IMR-90 (cell line): ENCODE data around the gene COIL. TPM values are rescaled to one million over a fixed set of nuclear protein-coding genes. Genes with fewer than 3 reads are reported as not detected.

Source experiments
- ATAC-seq: fragments of 200-7000 bp; cut with Tn5 transposase; 2 replicates; pipeline ENCODE4 v1.9.1; 2020; ENCODE audit warnings: low read depth, mild to moderate bottlenecking, moderate library complexity
- BruUV-seq: library from RNA; stranded (reverse); fragments of 400-500 nt; replicated peaks from 2 replicates; lab custom pipeline; 2021; lab: Mats Ljungman, UMichigan
- CTCF ChIA-PET: fragments of 300-600 bp; formaldehyde crosslinking; extraction: SDS; loops from one replicate; lab custom pipeline; 2021; ENCODE audit warnings: antibody characterized with exemption; lab: Yijun Ruan, JAX
- POLR2A ChIA-PET: fragments of 300-600 bp; sonication (Branson Sonifier 250); formaldehyde crosslinking; loops from one replicate; lab custom pipeline; 2022; ENCODE audit warnings: antibody characterized with exemption; ENCODE audit not compliant: unreplicated experiment; lab: Charles Lee
- DNase-seq: peaks from one replicate; pipeline ENCODE4 v3.0.0; 2013
- H2AFZ ChIP-seq: replicated peaks from 2 replicates; pipeline ENCODE3; 2013; ENCODE audit warnings: low read length, mild to moderate bottlenecking; ENCODE audit not compliant: poor library complexity
- H2AK5ac ChIP-seq: 2 replicates; pipeline ENCODE4 v1.6.1; 2013; ENCODE audit warnings: low read depth, low read length, inconsistent platforms
- H2AK9ac ChIP-seq: replicated peaks from 2 replicates; pipeline ENCODE3; 2013; ENCODE audit warnings: mild to moderate bottlenecking, low read depth, low read length, moderate library complexity; ENCODE audit not compliant: poor library complexity
- H2BK120ac ChIP-seq: 2 replicates; pipeline ENCODE4 v1.6.1; 2013; ENCODE audit warnings: low read depth, low read length, inconsistent platforms
- H2BK15ac ChIP-seq: 3 replicates; pipeline ENCODE4 v1.6.1; 2013; ENCODE audit warnings: low read depth, low read length, inconsistent platforms
- H2BK20ac ChIP-seq: 2 replicates; pipeline ENCODE4 v1.6.1; 2013; ENCODE audit warnings: low read depth, mild to moderate bottlenecking, inconsistent platforms, low read length, moderate library complexity
- H2BK5ac ChIP-seq: 2 replicates; pipeline ENCODE4 v1.6.1; 2013; ENCODE audit warnings: mild to moderate bottlenecking, low read depth, low read length, inconsistent platforms; ENCODE audit not compliant: poor library complexity, severe bottlenecking
- H3K14ac ChIP-seq: replicated peaks from 2 replicates; pipeline ENCODE4 v1.6.1; 2013; ENCODE audit warnings: low read depth, low read length, inconsistent platforms
- H3K18ac ChIP-seq: 2 replicates; pipeline ENCODE4 v1.6.1; 2013; ENCODE audit warnings: low read depth, low read length, control low read depth
- H3K23ac ChIP-seq: 2 replicates; pipeline ENCODE4 v1.6.1; 2013; ENCODE audit warnings: low read depth, low read length, inconsistent platforms
- H3K27ac ChIP-seq: 2 replicates; pipeline ENCODE4 v1.5.1; 2013; ENCODE audit warnings: mild to moderate bottlenecking, control low read depth, low read length; ENCODE audit not compliant: insufficient read depth
- H3K27me3 ChIP-seq: 2 replicates; pipeline ENCODE4 v1.6.1; 2013; ENCODE audit warnings: low read length; ENCODE audit not compliant: control insufficient read depth, insufficient read depth
- H3K36me3 ChIP-seq: 2 replicates; pipeline ENCODE4 v1.6.1; 2013; ENCODE audit warnings: low read length, mixed read lengths; ENCODE audit not compliant: control insufficient read depth, insufficient read depth
- H3K4ac ChIP-seq: 2 replicates; pipeline ENCODE4 v1.6.1; 2013; ENCODE audit warnings: low read depth, low read length, inconsistent platforms
- H3K4me1 ChIP-seq: 2 replicates; pipeline ENCODE4 v1.6.1; 2013; ENCODE audit warnings: low read length, mixed read lengths; ENCODE audit not compliant: control insufficient read depth, insufficient read depth
- H3K4me2 ChIP-seq: 2 replicates; pipeline ENCODE4 v1.6.1; 2013; ENCODE audit warnings: low read depth, mild to moderate bottlenecking, control low read depth, low read length, moderate library complexity
- H3K4me3 ChIP-seq: 2 replicates; pipeline ENCODE4 v1.5.1; 2013; ENCODE audit warnings: low read depth, mild to moderate bottlenecking, control low read depth, low read length, moderate library complexity; ENCODE audit not compliant: insufficient read depth
- H3K56ac ChIP-seq: 2 replicates; pipeline ENCODE4 v1.6.1; 2013; ENCODE audit warnings: low read length, inconsistent platforms; ENCODE audit not compliant: insufficient read depth; ENCODE audit errors: extremely low read depth
- H3K79me1 ChIP-seq, 2 experiments: 2 replicates each; pipeline ENCODE4 v1.6.1; 2013; ENCODE audit warnings: low read length in 2 of 2, inconsistent platforms in 1 of 2, low read depth in 1 of 2
- H3K9ac ChIP-seq: 2 replicates; pipeline ENCODE4 v1.6.1; 2013; ENCODE audit warnings: low read depth, low read length, control low read depth
- H3K9me1 ChIP-seq: 2 replicates; pipeline ENCODE4 v1.6.1; 2013; ENCODE audit warnings: low read length, inconsistent platforms; ENCODE audit not compliant: insufficient read depth
- H3K9me3 ChIP-seq: 2 replicates; pipeline ENCODE4 v1.6.1; 2013; ENCODE audit warnings: low read length; ENCODE audit not compliant: control insufficient read depth, insufficient read depth
- H4K20me1 ChIP-seq: 2 replicates; pipeline ENCODE4 v1.6.1; 2013; ENCODE audit warnings: low read length, inconsistent platforms; ENCODE audit not compliant: insufficient read depth
- H4K5ac ChIP-seq: 2 replicates; pipeline ENCODE4 v1.6.1; 2013; ENCODE audit warnings: mild to moderate bottlenecking, low read depth, low read length, control low read depth
- H4K8ac ChIP-seq, 2 experiments: 2 replicates each; pipeline ENCODE4 v1.6.1; 2013; ENCODE audit warnings: low read depth in 2 of 2, low read length in 2 of 2, control low read depth in 1 of 2, inconsistent platforms in 1 of 2
- H4K91ac ChIP-seq: 2 replicates; pipeline ENCODE4 v1.6.1; 2013; ENCODE audit warnings: low read depth, low read length, inconsistent platforms; ENCODE audit not compliant: insufficient read depth
- BHLHE40 ChIP-seq: fragments of 150-350 bp; IDR thresholded peaks from 2 replicates; pipeline ENCODE4 v1.6.1; 2016; ENCODE audit warnings: mild to moderate bottlenecking, low read depth, low read length
- CEBPB ChIP-seq: IDR thresholded peaks from 2 replicates; pipeline ENCODE4 v1.6.1; 2012; ENCODE audit warnings: low read depth, low read length, improper control_type of control experiment
- CHD1 ChIP-seq: IDR thresholded peaks from 2 replicates; pipeline ENCODE4 v1.6.1; 2012; ENCODE audit warnings: low read depth, low read length, improper control_type of control experiment
- CTCF ChIP-seq: conservative IDR thresholded peaks from 2 replicates; pipeline ENCODE4 v1.5.1; 2012; ENCODE audit warnings: mild to moderate bottlenecking, low read depth, low read length, improper control_type of control experiment
- MAFK ChIP-seq: IDR thresholded peaks from 2 replicates; pipeline ENCODE4 v1.6.1; 2012; ENCODE audit warnings: low read depth, low read length, improper control_type of control experiment
- MXI1 ChIP-seq: IDR thresholded peaks from 2 replicates; pipeline ENCODE4 v1.6.1; 2012; ENCODE audit warnings: low read depth, mild to moderate bottlenecking, low read length, moderate library complexity, borderline replicate concordance
- NFE2L2 ChIP-seq: fragments of 150-350 bp; IDR thresholded peaks from 2 replicates; pipeline ENCODE4 v1.6.1; 2016; ENCODE audit warnings: low read depth, mild to moderate bottlenecking, low read length
- RAD21 ChIP-seq: IDR thresholded peaks from 2 replicates; pipeline ENCODE4 v1.6.1; 2012; ENCODE audit warnings: low read length, improper control_type of control experiment
- RCOR1 ChIP-seq: IDR thresholded peaks from 2 replicates; pipeline ENCODE4 v1.6.1; 2012; ENCODE audit warnings: mild to moderate bottlenecking, low read length, improper control_type of control experiment; ENCODE audit not compliant: insufficient replicate concordance
- SMC3 ChIP-seq: fragments of 150-350 bp; IDR thresholded peaks from 2 replicates; pipeline ENCODE4 v1.6.1; 2016; ENCODE audit warnings: low read depth, mild to moderate bottlenecking, antibody characterized with exemption, low read length, moderate library complexity
- USF2 ChIP-seq: fragments of 150-350 bp; IDR thresholded peaks from 2 replicates; pipeline ENCODE4 v1.6.1; 2017; ENCODE audit warnings: mild to moderate bottlenecking, antibody characterized with exemption, low read length, low read depth
- WGBS, 2 experiments: methylation state at CpG; one replicate each; pipeline versions ENCODE4 v1.1.5 to v1.1.7; 2013; ENCODE audit warnings: missing lambda C conversion rate in 2 of 2; ENCODE audit not compliant: insufficient read length in 1 of 2; ENCODE audit errors: extremely low coverage in 2 of 2; 5-methylcytosine and 5-hydroxymethylcytosine counted together
- dilution Hi-C: fragments of 300-500 bp; cut with HindIII; formaldehyde crosslinking; loops from one replicate; pipeline ENCODE4 v1.14.3; 2018; ENCODE audit warnings: low sequenced_read_pairs; ENCODE audit not compliant: unreplicated experiment
- in situ Hi-C: fragments of 300-500 bp; cut with MboI; formaldehyde crosslinking; loops from 3 replicates; pipeline ENCODE4 v1.14.3; 2019; ENCODE audit warnings: low sequenced_read_pairs, inconsistent platforms, mixed read lengths
- intact Hi-C: fragments of 100-400 bp; cut with micrococcal nuclease; formaldehyde crosslinking; loops from 2 replicates; pipeline ENCODE4 v1.10.0; 2022
- polyA plus RNA-seq, 3 experiments: library from polyadenylated mRNA; depleted of rRNA; stranded (reverse); fragments of >200 nt; gene quantifications; 2 replicates each; pipeline ENCODE4 v1.2.3, GENCODE V29; 2012; ENCODE audit warnings: low replicate concordance in 1 of 3
- total RNA-seq: library from RNA; depleted of rRNA; stranded (reverse); fragments of >200 nt; gene quantifications from 2 replicates; pipeline ENCODE4 v1.2.3, GENCODE V29; 2012
- TF ChIP-seq, protein P1 (sequence below): fragments of 150-350 bp; IDR thresholded peaks from 2 replicates; pipeline ENCODE4 v1.6.1; 2016; ENCODE audit warnings: low read depth, mild to moderate bottlenecking, low read length, moderate library complexity, borderline replicate concordance

Gene COIL
- total and polyA plus RNA-seq, 2 of the 4 experiments (the other 2 are of a cell fraction), result 5.2 to 13.3 TPM

DNA sequence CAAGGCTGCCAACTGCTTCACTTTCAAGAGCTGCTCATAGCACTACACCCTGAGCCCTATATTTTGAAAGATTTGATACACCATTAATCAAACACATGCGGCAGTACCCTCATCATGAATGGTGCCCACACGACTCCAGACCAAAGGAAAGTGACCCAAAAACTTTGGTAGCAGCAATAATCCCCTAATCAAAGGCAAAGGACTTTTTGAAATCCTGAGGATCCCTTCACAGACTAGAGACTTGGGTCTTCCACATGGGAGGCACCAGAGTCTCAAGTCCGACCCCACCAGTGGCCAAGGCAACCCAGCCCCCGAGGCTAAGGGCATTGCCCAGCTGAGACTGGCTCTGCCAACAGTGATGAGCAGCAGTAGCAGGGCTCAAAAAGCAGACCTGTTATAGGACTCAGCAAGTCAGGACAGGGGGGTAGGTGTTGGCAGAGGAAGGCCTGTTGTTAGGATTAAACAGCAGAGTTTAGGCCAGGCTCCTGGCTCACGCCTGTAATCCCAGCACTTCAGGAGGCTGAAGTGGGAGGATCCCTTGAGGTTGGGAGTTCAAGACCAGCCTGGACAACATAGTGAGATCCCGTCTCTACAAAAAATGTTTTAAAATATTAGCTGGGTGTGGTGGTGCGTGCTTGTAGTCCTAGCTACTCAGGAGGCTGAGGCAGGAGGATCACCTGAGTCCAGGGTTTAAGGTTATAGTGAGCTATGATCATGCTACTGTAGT is 50.2 kb downstream of the COIL start:
- Histone ChIP-seq H2AK9ac (no peak overlapping the region), H3K56ac (no peak overlapping the region), H3K18ac (no peak overlapping the region), H2BK20ac (no peak overlapping the region), H3K27me3 (no peaks in the 10 kb centered on the region), H3K9ac (no peak overlapping the region), H3K4me1 (peaks cover 15% of the 10 kb centered on the region), H2AFZ (no peak overlapping the region), H3K4ac (no peak overlapping the region), H3K36me3 (peaks cover 16% of the 10 kb centered on the region), H3K23ac (peak overlapping the region; percentile 39; the same call in 1 of the 2 replicates), H2BK15ac (no peak overlapping the region), H3K9me1 (peaks cover 26% of the 10 kb centered on the region), H4K5ac (no peak overlapping the region), H2AK5ac (no peak overlapping the region), H4K20me1 (peaks cover 39% of the 10 kb centered on the region), H3K4me3 (no peak overlapping the region), H2BK5ac (no peak overlapping the region), H3K14ac (0 out of 2 replicates have a peak overlapping the region, but pooled peaks have one; percentile 10), H4K91ac (no peak overlapping the region), H3K4me2 (no peak overlapping the region; the same call in 1 of the 2 replicates), H3K79me1 (peaks cover 39 to 78% of the 10 kb centered on the region in 2 experiments), H3K9me3 (no peaks in the 10 kb centered on the region), H2BK120ac (no peak overlapping the region), H3K27ac (no peak overlapping the region), H4K8ac (no peak overlapping the region)
- ATAC-seq (no peak), DNase-seq (no peak)
- no TSS peak for BruUV-seq
- POLR2A ChIA-PET, result no interaction called here
- in situ Hi-C loops, result no loop called here
- WGBS, 2 experiments, result 100% methylated on average over 2 of the region's 7 CpGs; no CpG with 5 or more reads in 1 of the 2 experiments
- CTCF ChIA-PET, result no interaction called here
- intact Hi-C loops, result no loop called here
- TF ChIP-seq SMC3 (no peak), BHLHE40 (no peak), CEBPB (no peak), RCOR1 (no peak), USF2 (no peak), NFE2L2 (no peak), MAFK (no peak), CTCF (no peak), RAD21 (no peak), MXI1 (no peak), CHD1 (no peak)
- TF ChIP-seq, protein P1, sequence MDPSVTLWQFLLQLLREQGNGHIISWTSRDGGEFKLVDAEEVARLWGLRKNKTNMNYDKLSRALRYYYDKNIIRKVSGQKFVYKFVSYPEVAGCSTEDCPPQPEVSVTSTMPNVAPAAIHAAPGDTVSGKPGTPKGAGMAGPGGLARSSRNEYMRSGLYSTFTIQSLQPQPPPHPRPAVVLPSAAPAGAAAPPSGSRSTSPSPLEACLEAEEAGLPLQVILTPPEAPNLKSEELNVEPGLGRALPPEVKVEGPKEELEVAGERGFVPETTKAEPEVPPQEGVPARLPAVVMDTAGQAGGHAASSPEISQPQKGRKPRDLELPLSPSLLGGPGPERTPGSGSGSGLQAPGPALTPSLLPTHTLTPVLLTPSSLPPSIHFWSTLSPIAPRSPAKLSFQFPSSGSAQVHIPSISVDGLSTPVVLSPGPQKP, result no peak
- dilution Hi-C loops, result no loop called here
